NCI-H524 treated with DMSO at 0.1 percent for 48 hours (cell line): ENCODE data around the gene CDKL5.

ENCODE experiments used
- DNase-seq: peaks from one replicate; lab custom pipeline; 2025; lab: John Stamatoyannopoulos, UW

CDKL5 gene

DNA sequence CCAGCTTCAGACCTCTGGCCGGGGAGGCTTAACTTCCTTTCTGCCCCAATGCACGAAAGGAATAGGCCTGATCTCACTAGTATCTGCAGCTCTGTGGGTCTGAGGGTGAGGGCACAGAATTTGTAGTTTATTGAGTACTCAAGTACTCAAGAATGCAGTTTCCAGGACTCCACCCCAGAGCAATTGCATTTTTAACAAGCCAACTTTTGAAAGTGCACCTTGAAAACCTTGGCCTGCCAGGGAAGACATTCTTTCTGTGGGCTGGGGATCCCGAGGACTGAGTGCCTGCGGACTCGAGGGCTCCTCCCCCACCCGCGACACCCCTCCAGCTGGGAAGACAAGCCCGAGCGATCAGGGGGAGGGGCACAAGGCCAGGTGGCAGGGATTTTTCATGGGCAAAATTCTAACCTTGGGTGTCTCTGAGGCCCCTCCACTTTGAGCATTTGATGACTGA lies 224.1 kb downstream of the CDKL5 start:
- DNase-seq: no peak

DNA sequence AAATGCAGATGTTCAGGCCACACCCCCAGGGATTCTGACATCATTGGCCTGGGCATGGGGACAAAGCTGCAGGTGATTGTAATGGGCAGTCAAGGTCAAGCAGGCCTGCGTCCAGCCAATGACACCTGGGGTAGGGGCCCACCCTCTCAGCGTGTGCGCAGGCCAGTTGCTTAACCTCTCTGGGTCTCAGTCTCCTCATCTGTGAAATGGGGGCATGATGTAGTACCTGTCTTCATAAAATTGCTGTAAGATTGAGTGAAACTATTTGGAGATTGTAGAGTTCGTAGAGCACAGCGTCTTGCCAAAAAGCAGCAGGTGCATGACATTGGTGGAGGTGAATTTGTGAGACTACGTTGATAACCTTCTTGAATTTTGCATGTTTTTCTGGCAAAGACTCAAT lies 225.3 kb downstream of the CDKL5 start:
- DNase-seq: no peak

DNA sequence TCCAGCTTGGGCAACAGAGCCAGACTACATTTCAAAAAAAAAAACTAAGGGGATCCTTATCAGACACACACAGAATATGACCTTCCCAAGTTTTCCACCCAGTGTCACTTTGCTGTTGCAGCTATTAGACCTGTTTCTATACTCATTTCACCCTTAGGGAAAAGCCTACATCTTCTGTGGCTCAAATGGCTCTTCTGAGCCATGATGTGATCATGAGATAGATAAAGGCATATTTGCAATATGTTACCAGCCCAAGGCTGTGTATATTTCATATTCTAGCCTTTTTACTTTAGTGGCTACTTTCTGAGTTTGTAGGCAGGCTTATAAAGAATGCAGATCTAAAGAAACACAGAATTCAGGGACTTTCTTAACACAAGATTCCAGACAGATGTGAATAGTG lies 227.2 kb downstream of the CDKL5 start:
- no peak for DNase-seq

DNA sequence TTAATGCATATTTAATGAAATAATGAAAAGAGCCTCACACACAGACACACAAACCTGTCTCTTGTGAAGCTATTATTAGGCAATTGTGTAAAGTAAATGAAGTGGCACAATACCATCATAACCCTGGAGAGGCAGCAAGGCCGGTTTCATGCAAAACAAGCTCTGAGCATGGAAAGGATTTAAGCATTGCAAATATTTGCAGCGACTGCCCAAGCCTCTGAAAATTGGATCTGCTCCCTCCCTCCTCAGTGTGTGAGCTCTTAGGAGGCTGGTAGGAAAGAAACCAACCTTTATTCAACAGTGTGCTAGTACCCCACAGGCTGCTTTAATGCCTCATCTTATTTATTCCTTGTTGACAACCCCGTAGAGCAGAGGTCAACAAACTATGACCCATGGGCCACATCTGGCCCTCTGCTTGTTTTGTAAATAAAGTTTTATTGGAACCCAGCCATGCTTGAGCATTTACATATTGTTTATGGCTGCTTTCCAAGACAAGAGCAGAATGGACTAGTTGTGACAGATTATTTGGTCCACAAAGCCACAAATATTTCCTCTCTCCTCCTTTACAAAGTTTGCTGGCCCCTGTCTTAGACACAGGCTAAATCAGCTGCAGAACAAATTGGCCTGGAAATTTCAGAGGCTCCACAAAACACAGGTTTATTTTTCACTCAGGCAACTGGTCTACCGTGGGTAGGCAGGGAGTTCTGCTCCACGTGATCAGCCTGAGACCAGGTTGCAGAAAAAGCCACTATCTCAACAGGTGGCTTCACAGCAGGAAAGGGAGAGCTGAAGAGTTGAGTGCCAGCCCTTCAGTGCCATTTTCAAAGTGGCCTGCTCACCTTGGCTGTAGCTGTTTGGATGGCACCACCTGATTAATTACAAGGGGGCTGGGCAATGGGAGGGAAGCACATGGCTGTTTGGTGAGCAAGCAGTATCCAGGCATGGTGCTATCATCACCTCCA lies 229.7 kb downstream of the CDKL5 start:
- peak; percentile 27 for DNase-seq

DNA sequence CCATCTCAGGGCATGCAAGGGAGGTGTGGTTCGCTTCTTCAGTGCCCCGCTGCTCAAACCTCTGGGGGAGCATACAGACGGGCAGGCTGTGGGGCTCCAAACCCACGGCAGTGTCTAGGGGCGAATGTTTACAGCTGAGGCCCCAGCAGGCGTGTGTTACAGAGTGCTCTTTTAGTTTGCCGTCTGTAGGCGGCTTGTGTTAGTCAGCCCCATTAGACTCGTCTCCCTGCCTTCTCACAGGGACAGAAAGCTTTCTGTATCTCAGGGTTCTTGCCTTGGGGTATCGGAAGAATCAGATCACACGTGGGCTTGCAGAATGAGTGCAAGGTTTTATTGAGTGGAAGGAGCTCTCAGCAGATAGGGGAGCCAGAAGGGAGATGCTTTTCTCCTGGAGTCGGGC lies 235.9 kb downstream of the CDKL5 start:
- no peak for DNase-seq

DNA sequence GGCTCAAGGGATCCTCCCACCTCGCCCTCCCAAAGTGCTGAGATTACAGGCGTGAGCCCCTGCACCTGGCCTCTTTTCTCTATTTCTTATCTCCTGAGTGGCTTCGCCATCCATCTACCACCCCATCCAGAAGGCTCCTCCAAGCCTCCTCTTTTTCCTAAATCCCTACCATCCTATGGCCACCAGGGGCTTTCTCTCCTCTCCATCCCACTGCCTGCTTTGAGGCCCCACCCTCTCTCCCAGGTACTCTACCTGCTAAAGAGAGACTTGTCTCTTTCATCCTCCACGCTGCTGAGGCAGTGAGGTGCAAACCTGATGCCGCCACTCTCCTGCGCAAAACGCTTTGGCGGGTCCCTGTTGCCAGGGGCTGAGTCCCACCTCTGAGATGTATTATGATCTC lies 239.5 kb downstream of the CDKL5 start:
- DNase-seq: no peak

DNA sequence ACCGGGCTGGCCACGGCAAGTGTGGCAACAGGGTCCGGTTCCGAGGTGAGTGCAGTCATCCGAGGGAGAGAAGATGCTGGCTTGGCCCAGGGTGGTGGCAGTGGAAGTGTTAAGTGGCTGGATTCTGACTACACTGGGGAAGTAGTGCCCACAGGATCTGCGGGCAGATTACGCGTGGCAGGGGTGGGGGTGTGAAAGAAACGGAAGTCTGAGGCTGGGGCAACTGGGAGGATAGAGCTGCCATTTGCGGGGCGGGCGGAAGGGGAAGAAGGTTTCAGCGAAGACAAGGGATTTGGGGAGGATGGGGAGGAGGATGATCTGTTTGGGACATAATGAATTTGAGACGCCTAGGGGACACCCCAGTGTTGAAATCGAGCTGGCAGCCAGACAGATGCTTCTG lies 241.2 kb downstream of the CDKL5 start:
- no peak for DNase-seq

DNA sequence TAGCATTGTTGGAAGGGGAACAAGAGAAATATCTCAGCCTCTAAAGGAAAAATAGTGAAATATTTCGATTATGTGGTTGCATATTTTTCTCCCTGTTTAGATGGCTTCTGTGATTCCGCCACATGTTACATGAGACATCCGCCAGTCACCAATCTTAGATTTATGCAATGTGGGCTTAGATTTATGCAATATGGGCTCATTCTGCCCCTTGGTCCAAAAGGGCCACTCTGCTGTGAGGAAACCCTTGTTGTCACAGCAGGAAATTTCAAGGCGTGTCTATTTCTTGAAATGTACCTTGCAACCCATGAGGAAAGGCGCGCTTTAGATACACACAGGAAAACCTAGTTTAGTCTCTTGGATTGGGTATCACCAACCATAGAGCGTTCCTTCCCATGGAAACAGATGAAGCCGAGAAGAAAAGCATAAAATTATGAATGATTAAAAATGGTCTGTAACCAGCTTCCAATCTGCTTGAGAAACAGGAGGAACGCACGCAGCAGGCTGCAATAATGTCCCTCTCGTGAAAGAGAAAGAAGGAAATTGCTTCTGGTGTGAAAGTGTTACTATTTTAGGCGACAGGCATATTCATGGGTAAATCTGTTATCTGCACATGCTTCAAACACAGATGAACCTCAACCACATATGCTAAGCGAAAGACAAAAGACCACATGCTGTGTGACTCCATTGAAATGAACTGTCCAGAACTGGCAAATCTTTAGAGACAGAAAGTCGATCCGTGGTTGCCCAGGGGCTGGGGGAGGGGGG lies 242.8 kb downstream of the CDKL5 start:
- no peak for DNase-seq

DNA sequence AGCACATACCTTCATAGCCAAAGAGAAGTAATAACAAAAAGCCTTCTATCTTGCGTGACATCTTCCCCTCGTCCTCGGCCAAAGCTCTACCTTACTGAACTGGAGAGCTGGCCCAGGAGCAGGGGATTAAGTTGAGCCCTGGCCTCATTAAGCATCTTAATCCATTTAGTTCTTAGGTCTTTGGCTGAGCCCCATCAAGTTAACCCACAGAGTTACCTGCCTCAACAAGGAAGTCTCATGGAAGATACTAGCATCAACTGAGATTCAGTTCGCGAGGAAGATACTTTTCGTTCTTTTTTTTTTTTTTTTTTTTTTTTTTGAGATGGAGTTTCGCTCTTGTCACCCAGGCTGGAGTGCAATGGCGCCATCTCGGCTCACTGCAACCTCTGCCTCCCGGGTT lies 246.6 kb downstream of the CDKL5 start, which contains the start of gene RS1:
Gene RS1, minus strand, starts transcription at position 101 of the 400 bp plus-strand sequence. Its CDS starts 40 bp downstream, at position 61.
- peak; percentile 74 for DNase-seq

DNA sequence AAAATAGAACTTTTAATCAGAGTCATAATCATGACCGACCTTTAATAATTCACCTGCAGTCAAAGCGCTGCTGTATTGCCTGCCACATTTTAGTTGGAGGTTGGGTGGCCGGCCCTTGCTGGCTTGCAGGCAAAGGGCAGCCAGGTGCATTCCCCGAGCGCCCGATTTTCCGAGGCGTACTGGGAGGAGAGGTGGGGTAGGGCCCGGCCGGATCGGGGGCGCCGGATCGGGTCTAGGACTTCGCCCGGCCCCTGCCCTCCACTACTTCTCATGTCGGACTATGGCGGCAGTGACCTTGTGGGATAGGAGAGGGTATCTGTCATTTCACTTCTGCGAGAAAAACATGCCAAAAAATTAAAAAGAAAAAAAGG lies 249.0 kb downstream of the CDKL5 start:
- no peak for DNase-seq

DNA sequence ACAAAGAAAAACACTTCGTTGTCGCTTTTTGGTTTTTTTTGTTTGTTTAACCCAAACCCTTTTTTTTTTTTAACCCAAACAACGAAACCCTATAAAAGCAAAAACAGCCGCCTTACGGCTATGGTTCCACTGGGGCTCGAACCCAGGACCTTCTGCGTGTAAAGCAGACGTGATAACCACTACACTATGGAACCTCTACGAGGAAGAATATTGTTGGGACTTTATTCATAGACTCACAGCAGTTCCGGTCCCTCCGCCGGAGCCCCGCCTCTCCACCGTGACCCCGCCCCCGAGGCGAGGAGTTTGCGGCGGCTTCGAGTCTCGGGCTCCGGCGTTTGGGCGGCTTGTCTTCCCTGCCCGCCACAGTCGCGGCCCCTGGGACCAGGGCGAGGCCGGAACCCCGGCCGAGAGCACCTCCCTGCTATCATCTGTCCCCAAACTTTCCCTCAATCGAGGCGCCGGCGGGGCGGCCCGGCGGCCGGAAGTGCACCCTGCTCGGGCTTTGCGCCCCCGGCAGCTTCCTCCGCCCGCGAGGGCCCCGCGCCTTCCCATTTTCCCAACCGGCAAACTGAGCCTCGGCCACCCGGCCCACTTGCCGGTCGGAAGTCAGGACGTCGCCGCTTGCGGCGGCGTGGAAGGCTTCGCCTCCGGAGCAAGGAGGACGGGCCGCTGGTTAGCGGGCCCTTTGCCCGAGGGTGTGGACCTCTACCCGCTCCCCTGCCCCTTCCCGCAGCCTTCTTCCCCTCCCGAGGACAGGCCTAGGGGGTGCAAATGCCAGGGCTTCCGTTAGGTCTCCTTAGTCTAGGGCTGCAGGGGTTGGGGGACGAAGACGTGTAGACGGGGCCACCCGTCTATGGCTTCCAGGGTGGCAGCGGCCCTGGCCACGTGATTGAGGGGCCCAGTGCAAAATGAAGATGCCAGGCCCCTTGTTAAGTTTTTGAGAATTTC lies 249.7 kb downstream of the CDKL5 start:
- peak; percentile 14 for DNase-seq

DNA sequence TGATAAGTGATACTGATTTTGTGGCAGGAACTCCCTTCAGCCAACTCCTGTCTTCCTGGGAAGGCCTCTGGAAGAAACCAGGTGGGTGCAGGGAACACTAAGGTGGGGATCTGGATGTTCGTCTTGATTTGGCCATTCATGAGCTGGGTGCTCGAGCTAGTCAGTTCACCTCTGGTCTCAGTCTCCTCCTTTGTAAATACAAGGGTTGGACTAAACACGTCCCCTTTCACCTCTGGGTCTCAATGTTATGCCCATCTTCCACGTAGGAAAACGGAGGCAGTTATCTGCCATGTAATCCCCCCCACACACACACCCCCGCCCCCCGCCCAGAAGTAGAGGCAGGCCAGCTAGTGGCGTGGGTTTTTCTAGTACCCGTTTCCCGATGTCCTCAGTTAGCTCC lies 250.6 kb downstream of the CDKL5 start:
- no peak for DNase-seq

DNA sequence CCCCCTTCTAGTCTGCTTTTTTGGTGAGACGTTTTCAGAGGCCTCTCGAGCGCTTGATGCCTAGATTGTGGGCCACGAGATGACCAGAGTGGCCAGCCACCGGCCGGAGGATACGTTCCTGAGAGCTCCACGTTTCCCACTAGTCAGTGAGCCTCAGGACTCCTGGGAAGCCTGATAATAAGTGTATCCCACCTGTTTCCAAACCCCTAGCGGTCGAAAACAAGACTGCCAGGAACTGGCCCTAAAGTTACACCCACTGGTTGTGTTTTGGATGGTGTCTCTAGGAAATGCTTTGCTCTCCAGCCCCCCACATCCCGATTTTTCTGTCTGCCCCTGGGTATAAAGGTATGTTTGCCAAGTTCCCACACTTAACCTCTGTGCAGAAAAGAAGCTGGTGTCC lies 251.1 kb downstream of the CDKL5 start:
- DNase-seq: no peak

DNA sequence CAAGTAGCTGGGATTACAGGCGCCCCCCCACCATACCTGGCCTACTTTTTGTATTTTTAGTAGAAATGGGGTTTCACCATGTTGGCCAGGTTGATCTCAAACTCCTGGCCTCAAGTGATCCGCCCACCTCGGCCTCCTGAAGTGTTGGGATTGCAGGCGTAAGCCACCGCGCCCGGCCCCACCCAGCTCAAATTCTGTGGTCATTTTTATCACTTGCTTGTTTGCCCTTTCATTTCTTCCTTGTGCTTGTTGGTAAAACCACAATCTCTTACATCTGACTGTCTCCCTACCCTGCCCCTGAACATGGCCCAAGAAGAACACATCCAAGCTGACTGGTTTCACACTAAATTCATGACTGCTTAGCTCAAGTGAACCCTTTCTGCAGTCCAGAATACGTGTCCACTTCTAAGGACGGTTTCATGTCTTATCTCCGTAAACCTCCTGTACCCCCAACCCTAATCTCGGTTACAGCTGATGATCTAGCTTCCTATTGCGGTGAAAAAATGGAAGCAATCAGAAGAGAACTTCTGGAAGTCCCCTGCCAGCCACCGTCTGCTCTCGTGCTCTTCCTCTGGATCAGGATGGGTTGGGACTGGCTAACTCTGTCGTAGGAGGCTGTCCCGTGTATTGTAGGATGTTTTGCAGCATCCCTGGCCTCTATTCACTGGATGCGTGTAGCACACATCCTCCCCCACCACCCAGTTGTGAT lies 251.9 kb downstream of the CDKL5 start:
- DNase-seq: no peak

DNA sequence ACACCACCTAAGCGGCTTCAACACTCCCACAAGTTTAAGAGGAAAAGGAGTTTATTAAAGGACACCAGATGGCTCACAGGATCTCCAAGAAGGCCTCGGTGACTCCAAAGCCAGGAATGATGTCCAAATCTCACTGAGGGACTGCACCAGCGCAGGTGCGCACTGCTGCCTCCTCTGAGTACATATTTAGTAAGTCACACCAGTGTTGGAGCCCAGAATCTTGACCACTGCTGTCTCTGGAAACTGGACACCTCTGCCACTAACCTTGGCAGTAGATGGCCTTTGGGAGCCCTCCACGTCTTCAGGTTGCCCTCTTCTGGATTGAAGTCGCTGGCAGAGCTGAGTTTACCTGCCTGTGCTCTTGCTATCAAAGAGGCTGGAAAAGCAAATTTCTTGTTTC lies 256.6 kb downstream of the CDKL5 start:
- no peak for DNase-seq

DNA sequence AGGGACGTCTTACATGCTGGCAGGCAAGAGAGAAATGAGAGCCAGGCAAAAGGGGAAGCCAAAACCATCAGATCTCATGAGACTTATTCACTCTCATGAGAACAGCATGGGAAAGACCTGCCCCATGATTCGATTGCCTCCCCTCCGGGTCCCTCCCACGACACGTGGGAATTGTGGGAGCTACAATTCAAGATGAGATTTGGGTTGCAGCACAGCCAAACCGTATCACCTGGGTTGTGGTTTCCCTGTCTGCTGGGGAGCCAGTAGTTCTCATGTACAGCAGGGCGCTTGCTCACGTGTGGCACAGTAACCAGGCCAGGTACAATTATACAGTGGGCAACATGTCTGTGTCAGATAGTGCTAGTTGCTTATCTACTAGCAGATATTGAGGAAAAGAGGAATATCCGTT lies 257.6 kb downstream of the CDKL5 start:
- DNase-seq: no peak

DNA sequence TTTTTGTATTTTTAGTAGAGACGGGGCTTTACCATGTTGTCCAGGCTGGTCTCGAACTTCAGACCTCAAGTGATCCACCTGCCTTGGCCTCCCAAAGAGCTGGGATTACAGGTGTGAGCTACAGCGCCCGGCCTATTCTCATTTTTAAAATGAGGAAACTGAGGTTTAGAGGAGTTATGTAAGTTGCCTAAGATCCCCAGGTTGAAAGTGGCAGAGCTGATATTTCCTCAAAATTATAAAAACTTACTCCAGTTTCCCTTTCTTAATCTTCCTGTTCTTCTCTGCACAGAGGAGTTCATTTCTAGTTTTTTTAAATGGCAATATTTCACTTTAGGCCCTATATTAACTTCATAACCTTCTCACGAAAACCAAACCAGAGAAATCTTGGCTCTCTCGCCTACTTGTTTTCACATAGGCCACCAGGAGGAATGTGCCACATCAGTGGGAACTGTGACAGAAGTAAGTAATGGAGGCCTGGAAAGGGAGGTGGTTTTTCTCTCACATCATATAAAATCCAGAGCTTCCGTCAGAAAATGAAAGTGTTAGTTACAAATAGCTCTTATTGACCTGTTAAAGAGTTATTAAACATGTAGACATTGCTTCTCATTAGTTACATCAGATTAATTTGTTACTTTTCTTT lies 262.6 kb downstream of the CDKL5 start:
- DNase-seq: no peak

DNA sequence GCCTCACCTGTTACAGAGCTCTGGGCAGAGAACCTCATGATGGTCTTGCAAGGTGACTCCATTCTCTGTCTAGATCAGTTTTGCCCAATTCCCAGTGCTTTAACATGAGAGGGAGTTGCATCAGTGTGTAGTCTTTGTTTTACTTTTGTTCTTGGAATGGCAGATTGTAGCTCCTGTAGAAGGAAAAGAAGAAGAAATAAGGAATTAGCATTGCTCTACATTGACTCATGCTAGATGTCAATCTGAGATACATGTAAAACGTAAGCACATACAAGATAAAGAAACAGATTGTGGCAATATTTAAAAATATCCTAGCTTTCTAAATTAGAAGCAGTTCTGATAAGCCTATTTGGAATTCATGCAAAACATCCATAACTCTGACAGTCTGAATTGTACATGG lies 266.0 kb downstream of the CDKL5 start:
- no peak for DNase-seq

DNA sequence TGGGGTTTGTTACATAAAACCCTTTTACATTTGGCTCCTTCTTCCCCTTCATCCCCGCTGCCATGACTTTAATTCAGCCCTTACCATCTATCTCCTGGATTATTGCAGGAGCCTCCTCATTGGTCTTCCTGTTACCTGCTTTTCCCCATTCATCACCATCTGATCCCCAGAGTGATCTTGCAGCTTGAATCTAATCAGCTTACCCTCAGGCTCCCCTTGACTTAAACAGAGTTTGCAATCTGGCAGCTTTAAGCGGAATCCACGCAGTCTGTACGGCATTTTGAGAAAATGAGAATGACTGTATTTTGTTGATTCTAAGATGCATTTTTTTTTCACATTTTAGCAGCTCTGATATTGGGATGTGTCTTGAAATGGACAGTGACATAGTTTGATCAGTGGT lies 267.1 kb downstream of the CDKL5 start:
- DNase-seq: peak; percentile 62

DNA sequence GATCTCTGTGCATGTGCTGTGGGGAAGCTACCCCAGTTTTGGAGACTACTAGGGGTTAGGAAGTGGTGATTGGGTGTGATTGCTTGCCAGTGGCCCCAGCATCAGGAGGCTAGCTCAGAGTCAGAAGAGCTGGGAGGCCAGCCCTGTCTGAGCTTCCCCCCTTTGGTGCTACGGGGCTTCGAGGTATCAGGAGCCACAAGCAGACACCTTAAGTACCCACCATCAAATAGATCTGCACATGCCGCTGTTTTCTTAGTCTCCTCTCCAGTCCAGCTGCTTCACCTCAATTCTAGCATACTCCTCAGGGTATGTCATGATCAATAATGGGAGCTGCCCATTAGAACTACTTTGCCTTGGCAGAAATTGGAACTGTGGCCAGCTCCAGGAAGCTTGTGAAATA lies 271.2 kb downstream of the CDKL5 start:
- DNase-seq: no peak
